RWPE2 (cell line): ENCODE results near the gene UTP25.

Source experiments
- ATAC-seq: fragments of 200-7000 bp; cut with Tn5 transposase; 3 replicates; pipeline ENCODE4 v1.9.1; 2021; ENCODE audit warnings: low read depth
- DNase-seq: peaks from one replicate; pipeline ENCODE4 v3.0.0-alpha.2; 2020; ENCODE audit warnings: low spot score
- H3K27ac ChIP-seq: fragments of 450-650 bp; 2 replicates; pipeline ENCODE4 v1.5.1; 2017; ENCODE audit warnings: mild to moderate bottlenecking; ENCODE audit not compliant: poor library complexity, severe bottlenecking
- H3K27me3 ChIP-seq: fragments of 250-450 bp; sonication (Bioruptor Pico); 2 replicates; pipeline ENCODE4 v1.5.1; 2021; ENCODE audit warnings: mild to moderate bottlenecking, moderate library complexity; ENCODE audit not compliant: insufficient read depth, poor library complexity, severe bottlenecking
- H3K36me3 ChIP-seq: fragments of 250-450 bp; sonication (Bioruptor Pico); 2 replicates; pipeline ENCODE4 v1.5.1; 2020; ENCODE audit warnings: low read depth, mild to moderate bottlenecking, moderate library complexity
- H3K4me1 ChIP-seq: fragments of 250-450 bp; sonication (Bioruptor Pico); 2 replicates; pipeline ENCODE4 v1.5.1; 2021; ENCODE audit warnings: mild to moderate bottlenecking, moderate library complexity; ENCODE audit not compliant: insufficient read depth, poor library complexity, severe bottlenecking
- H3K4me3 ChIP-seq: fragments of 250-450 bp; sonication (Bioruptor Pico); 2 replicates; pipeline ENCODE4 v1.5.1; 2021; ENCODE audit warnings: mild to moderate bottlenecking, moderate library complexity; ENCODE audit not compliant: severe bottlenecking
- H3K9me3 ChIP-seq: fragments of 250-450 bp; sonication (Bioruptor Pico); 2 replicates; pipeline ENCODE4 v1.5.1; 2021; ENCODE audit warnings: mild to moderate bottlenecking, moderate library complexity; ENCODE audit not compliant: severe bottlenecking
- CTCF ChIP-seq: fragments of 450-650 bp; IDR thresholded peaks from one replicate; pipeline ENCODE4 v1.5.1; 2017; ENCODE audit warnings: mild to moderate bottlenecking, moderate library complexity; ENCODE audit not compliant: poor library complexity, severe bottlenecking

Gene UTP25

DNA sequence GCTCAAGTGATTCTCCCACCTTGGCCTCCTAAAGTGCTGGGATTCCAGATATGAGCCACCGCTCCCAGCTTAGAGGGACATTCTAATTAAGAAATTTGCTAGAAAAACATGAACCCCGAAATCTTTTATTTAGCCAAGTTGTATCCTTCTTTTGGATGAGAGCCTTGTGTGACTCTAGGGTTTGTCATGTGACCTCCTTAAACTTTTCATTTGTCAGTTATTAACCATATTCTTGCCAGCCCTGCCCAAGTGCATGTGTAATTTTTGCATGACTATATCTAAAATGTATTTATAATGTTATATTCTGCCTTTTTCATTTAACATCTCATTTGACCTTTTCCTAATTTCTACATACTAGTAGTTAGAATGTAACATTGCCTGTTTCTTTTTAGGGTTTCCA lies 1.9 kb downstream of the UTP25 start:
- no peaks in the 10 kb centered on the region for H3K9me3 ChIP-seq
- H3K27me3 ChIP-seq, result no peaks in the 10 kb centered on the region
- DNase-seq (no peak), ATAC-seq (no peak)
- TF ChIP-seq CTCF, result no peak
- H3K4me1 ChIP-seq, result peaks cover 22% of the 10 kb centered on the region
- peaks cover 21% of the 10 kb centered on the region for H3K36me3 ChIP-seq
- no peak overlapping the region for H3K4me3 ChIP-seq
- no peak overlapping the region for H3K27ac ChIP-seq

DNA sequence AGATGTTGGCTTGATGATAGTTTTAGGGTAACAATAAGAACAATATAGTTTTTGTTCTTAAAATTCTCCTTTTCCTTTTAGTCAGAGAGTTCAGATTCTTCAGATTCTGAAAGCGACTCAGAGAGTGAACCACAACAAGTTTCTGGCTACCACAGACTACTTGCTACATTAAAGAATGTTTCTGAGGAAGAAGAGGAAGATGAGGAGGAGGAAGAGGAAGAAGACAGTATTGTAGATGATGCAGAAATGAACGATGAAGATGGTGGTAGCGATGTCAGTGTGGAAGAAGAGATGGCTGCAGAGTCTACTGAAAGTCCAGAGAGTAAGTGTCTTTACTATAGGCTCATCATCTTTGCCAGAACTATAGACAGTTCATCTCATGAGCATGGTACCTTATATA lies 3.0 kb downstream of the UTP25 start:
- ATAC-seq (no peak), DNase-seq (no peak)
- Histone ChIP-seq H3K4me3 (no peak overlapping the region), H3K27ac (no peak overlapping the region), H3K4me1 (peaks cover 14% of the 10 kb centered on the region), H3K27me3 (no peaks in the 10 kb centered on the region), H3K9me3 (no peaks in the 10 kb centered on the region), H3K36me3 (peaks cover 23% of the 10 kb centered on the region)
- no peak for TF ChIP-seq CTCF

DNA sequence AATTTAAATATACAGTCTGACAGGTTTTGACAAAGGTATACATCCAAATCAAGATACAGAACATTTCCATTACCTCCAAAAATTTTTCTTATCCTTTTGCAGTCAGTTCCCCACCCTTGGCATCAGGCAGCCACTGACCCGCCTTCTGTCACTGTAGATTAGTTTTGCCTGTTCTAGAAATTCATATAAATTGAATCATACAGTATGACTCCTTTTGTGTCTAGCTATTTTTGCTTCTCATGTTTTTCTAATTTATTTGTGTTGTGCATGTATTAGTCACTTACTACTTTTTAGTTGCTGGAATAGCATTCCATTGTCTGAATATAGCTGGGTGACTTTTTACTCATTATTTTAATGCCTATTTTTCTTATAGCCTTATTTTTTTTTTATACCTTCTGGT lies 3.8 kb downstream of the UTP25 start:
- no peak for ATAC-seq
- Histone ChIP-seq H3K9me3 (no peaks in the 10 kb centered on the region), H3K4me1 (peaks cover 5% of the 10 kb centered on the region), H3K36me3 (peaks cover 27% of the 10 kb centered on the region), H3K27ac (no peak overlapping the region), H3K27me3 (no peaks in the 10 kb centered on the region), H3K4me3 (no peak overlapping the region)
- TF ChIP-seq CTCF, result no peak
- DNase-seq, result no peak

DNA sequence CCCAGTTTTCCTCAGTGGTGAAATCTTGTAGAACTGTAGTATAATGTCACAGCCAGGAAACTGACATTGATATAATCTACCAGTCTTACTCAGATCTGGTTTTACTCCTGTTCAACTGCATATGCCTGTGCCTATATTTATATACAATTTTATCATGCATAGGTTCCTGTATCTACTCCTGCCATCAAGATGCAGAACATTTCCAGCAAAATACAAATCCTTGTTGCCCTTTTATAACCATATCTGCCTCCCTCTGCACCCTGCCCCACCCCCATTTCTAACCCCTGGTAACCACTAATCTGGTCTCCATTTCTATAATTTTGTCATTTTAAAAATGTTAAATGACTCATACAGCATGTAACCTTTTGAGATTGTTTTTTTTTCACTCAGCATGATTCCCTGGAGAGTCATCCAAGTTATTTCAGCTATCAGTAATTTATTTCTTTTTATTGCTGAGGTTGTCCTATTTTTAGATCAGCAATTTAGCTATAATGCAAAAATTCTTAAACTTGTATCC lies 8.1 kb downstream of the UTP25 start:
- no peak for DNase-seq
- Histone ChIP-seq H3K9me3 (no peaks in the 10 kb centered on the region), H3K27ac (no peak overlapping the region), H3K36me3 (peaks cover 46% of the 10 kb centered on the region), H3K4me1 (peaks cover 14% of the 10 kb centered on the region), H3K27me3 (no peaks in the 10 kb centered on the region), H3K4me3 (no peak overlapping the region)
- ATAC-seq, result no peak
- no peak for TF ChIP-seq CTCF

DNA sequence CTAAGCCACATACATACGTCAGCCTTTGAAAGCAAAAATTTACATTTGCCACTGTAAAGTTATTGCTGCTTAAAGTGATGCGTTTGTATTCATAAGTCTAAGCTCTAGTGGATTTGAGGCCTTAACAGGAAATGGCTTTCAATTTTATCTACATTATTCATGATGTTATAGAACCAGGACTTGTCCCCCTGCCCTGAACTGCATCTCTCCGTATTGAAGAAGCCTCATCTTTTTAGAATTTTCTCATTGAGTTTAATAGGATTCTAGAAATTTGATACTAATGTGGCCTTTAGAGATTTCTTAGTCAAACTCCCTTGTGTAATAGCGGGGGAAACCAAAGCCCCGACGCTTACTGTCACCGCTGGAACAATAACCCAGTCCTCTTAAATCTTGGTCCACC lies 9.9 kb downstream of the UTP25 start:
- Histone ChIP-seq H3K4me3 (no peak overlapping the region), H3K4me1 (peaks cover 14% of the 10 kb centered on the region), H3K36me3 (peaks cover 54% of the 10 kb centered on the region), H3K9me3 (no peaks in the 10 kb centered on the region), H3K27ac (no peak overlapping the region), H3K27me3 (no peaks in the 10 kb centered on the region)
- ATAC-seq (no peak), DNase-seq (no peak)
- no peak for TF ChIP-seq CTCF
